Measurements from ENCODE around the gene NAV2. TPM values are rescaled to one million over a fixed set of nuclear protein-coding genes. Genes with fewer than 3 reads are reported as not detected.

Gene NAV2
- polyA plus RNA-seq, 3 donors, result not detected

GRCh38 chr11:20161230-20161918 is 448.7 kb downstream of the NAV2 start:
- Mint-ChIP-seq H3K4me3 (peak overlapping the region in 1 of 2 donors; percentile 77), H3K27ac (no peak overlapping the region)
- no peaks in the 10 kb centered on the region for H4K20me1 ChIP-seq (ENCODE audit: insufficient read depth, low read length)

More at GRCh38 chr11:20161230-20161918, 448.7 kb downstream of the NAV2 start:
- H3K9me3 ChIP-seq (replicated peaks in 1 of 2; ENCODE audit: control insufficient read depth in 1 of 2, insufficient read depth in 1 of 2, low read length in 2 of 2), result peaks cover 2 to 71% of the 10 kb centered on the region in 2 donors
- H3K36me3 Mint-ChIP-seq, result peaks cover 0 to 4% of the 10 kb centered on the region in 2 donors
- no peak for DNase-seq
- H3K27me3 Mint-ChIP-seq (ENCODE audit: low read depth in 3 of 3), result peaks cover 94 to 100% (median 98%) of the 10 kb centered on the region in 3 donors
- intact Hi-C loops (cut with micrococcal nuclease), result no loop called here
- peaks cover 0 to 37% (median 23%) of the 10 kb centered on the region in 7 donors for H3K9me3 Mint-ChIP-seq
- TF ChIP-seq CTCF (IDR thresholded peaks at IDR 0.05), result no peak
- peaks cover 10% of the 10 kb centered on the region for H3K4me1 Mint-ChIP-seq
- no peak overlapping the region for H2AFZ ChIP-seq (ENCODE audit: insufficient read depth, low read depth, low read length, poor library complexity, severe bottlenecking)
- peaks cover 84 to 100% of the 10 kb centered on the region in 2 donors for H3K27me3 ChIP-seq (ENCODE audit: control insufficient read depth in 2 of 2, insufficient read depth in 2 of 2, low read length in 2 of 2)
- no peak overlapping the region for H3K27ac ChIP-seq (ENCODE audit: low read depth in 1 of 2, low read length in 2 of 2)
- peaks cover 3 to 4% of the 10 kb centered on the region in 2 donors for H3K4me1 ChIP-seq (ENCODE audit: control insufficient read depth in 1 of 2, insufficient read depth in 2 of 2, low read length in 2 of 2)
- no peaks in the 10 kb centered on the region for H3K79me2 ChIP-seq (ENCODE audit: insufficient read depth, low read length)
- 8% methylated on average over 17 of the region's 29 CpGs for WGBS (ENCODE audit: insufficient coverage)
- no peak overlapping the region for H3K4me2 ChIP-seq (replicated peaks; ENCODE audit: extremely low read depth, low read length, poor library complexity, severe bottlenecking)
- H3K9ac ChIP-seq (ENCODE audit: insufficient read depth, low read length, poor library complexity, severe bottlenecking), result no peak overlapping the region
- H3K4me3 ChIP-seq (replicated peaks in 1 of 3; ENCODE audit: low read depth in 2 of 3, low read length in 3 of 3), result no peak overlapping the region
- H3K36me3 ChIP-seq (replicated peaks in 1 of 2; ENCODE audit: control insufficient read depth in 1 of 2, insufficient read depth in 2 of 2, low read length in 2 of 2), result no peaks in the 10 kb centered on the region

Measured in CD14-positive monocyte (primary cell).